ENCODE results near the gene KRT1. TPM values are rescaled to one million over a fixed set of nuclear protein-coding genes. Genes with fewer than 3 reads are reported as not detected.

The KRT1 gene
- polyA plus RNA-seq, 2 of the 4 experiments (the other 2 are of a cell fraction): not detected

- no peak for TF ChIP-seq TP53 (CRISPR knock-in tag; IDR thresholded peaks at IDR 0.05)
- no peak for TF ChIP-seq PBX3 (IDR thresholded peaks at IDR 0.05)
Measured at GRCh38 chr12:52686756-52687487, 6.7 kb upstream of the KRT1 start (continued).

GRCh38 chr12:52686063-52686462 lies 5.9 kb upstream of the KRT1 start:
- Histone ChIP-seq H3K9me3 (no peaks in the 10 kb centered on the region), H3K4me1 (no peaks in the 10 kb centered on the region), H3K4me2 (no peak overlapping the region), H3K27ac (no peak overlapping the region), H3K4me3 (no peak overlapping the region)
- no peak for DNase-seq (ENCODE audit: low read depth in 1 of 2, low spot score in 1 of 2)
- no peak for FAIRE-seq
- ATAC-seq: no peak
- CTCF ChIA-PET: interaction anchor here (0.9 to 2.5 kb wide), 3 partner anchors 19 to 194 kb away, joined by 3 to 9 read pairs (median 3); no protein-coding TSS in a partner anchor
- POLR2A ChIA-PET: no interaction called here
- 61% methylated on average over 3 of the region's 3 CpGs for WGBS (ENCODE audit: missing lambda C conversion rate)
- TF ChIP-seq BHLHE40 (IDR thresholded peaks at IDR 0.05; ENCODE audit: low read depth, low read length): no peak
- no peak for TF ChIP-seq EHF (CRISPR knock-in tag; IDR thresholded peaks at IDR 0.05)
- TF ChIP-seq JUNB (IDR thresholded peaks at IDR 0.05): no peak

- no peaks in the 10 kb centered on the region for H3K4me1 ChIP-seq
- CTCF ChIA-PET: interaction anchor here (2.5 kb wide), 1 partner anchor 194 kb away, joined by 9 read pairs; no protein-coding TSS in a partner anchor
- H3K27ac ChIP-seq: no peak overlapping the region
- POLR2A ChIA-PET: no interaction called here
- ATAC-seq: peak in 1 of 2 experiments; percentile 29; a peak in 1 of 6 replicates
- no peaks in the 10 kb centered on the region for H3K9me3 ChIP-seq
- WGBS (ENCODE audit: missing lambda C conversion rate): 61% methylated on average over 6 of the region's 6 CpGs
- FAIRE-seq: no peak
- no peak for TF ChIP-seq HES2 (IDR thresholded peaks at IDR 0.05)
- TF ChIP-seq BHLHE40 (IDR thresholded peaks at IDR 0.05; ENCODE audit: low read depth, low read length): no peak
- TF ChIP-seq FOSB (CRISPR knock-in tag; IDR thresholded peaks at IDR 0.05): no peak
- no peak for TF ChIP-seq HOXA7 (CRISPR knock-in tag; IDR thresholded peaks at IDR 0.05)
- TF ChIP-seq REST (IDR thresholded peaks at IDR 0.05): no peak
- TF ChIP-seq MYC (IDR thresholded peaks at IDR 0.05; ENCODE audit: borderline replicate concordance, low read length): no peak
- H3K4me3 ChIP-seq: no peak overlapping the region
- no peak for DNase-seq (ENCODE audit: low read depth in 1 of 2, low spot score in 1 of 2)
- no peak overlapping the region for H3K4me2 ChIP-seq
Measured at GRCh38 chr12:52685406-52685890, 5.2 kb upstream of the KRT1 start.

GRCh38 chr12:52684431-52684830 lies 4.2 kb upstream of the KRT1 start:
- ATAC-seq (no peak), FAIRE-seq (no peak), DNase-seq (ENCODE audit: low read depth in 1 of 2, low spot score in 1 of 2) (no peak)
- H3K4me3 ChIP-seq: no peak overlapping the region
- no peak overlapping the region for H3K4me2 ChIP-seq
- H3K4me1 ChIP-seq: no peaks in the 10 kb centered on the region
- ChIA-PET CTCF (no interaction called here), POLR2A (no interaction called here)
- no peaks in the 10 kb centered on the region for H3K9me3 ChIP-seq
- 74% methylated on average over 2 of the region's 2 CpGs for WGBS (ENCODE audit: missing lambda C conversion rate)
- no peak overlapping the region for H3K27ac ChIP-seq
- TF ChIP-seq CTCF (IDR thresholded peaks at IDR 0.05): no peak
- no peak for TF ChIP-seq NFE2L2 (conservative IDR thresholded peaks at IDR 0.05; ENCODE audit: low read length)
- no peak for TF ChIP-seq CBX2 (IDR thresholded peaks at IDR 0.05; ENCODE audit: borderline replicate concordance, low read depth)
- no peak for TF ChIP-seq FOSL2 (IDR thresholded peaks at IDR 0.05)
- no peak for TF ChIP-seq FOSL2 (CRISPR knock-in tag; IDR thresholded peaks at IDR 0.05)
- no peak for TF ChIP-seq RCOR1 (IDR thresholded peaks at IDR 0.05; ENCODE audit: low read depth, low read length)
- no peak for TF ChIP-seq TP53 (CRISPR knock-in tag; IDR thresholded peaks at IDR 0.05)
- TF ChIP-seq CBX8 (IDR thresholded peaks at IDR 0.05): no peak
- TF ChIP-seq E2F6 (IDR thresholded peaks at IDR 0.05; ENCODE audit: borderline replicate concordance, low read depth): no peak
- TF ChIP-seq HOXA7 (CRISPR knock-in tag; IDR thresholded peaks at IDR 0.05): no peak
- TF ChIP-seq PHF8 (IDR thresholded peaks at IDR 0.05; ENCODE audit: borderline replicate concordance, low read depth): no peak
- no peak for TF ChIP-seq BCL3 (IDR thresholded peaks at IDR 0.05)
- no peak for TF ChIP-seq CHD4 (IDR thresholded peaks at IDR 0.05; ENCODE audit: borderline replicate concordance)
- no peak for TF ChIP-seq MYC (IDR thresholded peaks at IDR 0.05; ENCODE audit: borderline replicate concordance, low read length)
- TF ChIP-seq RFX5 (IDR thresholded peaks at IDR 0.05): no peak
- TF ChIP-seq SMC3 (IDR thresholded peaks at IDR 0.05): no peak
